OCI-LY3 (cell line): ENCODE results near the gene GABRB2.

Experiments
- H2AFZ ChIP-seq: fragments of 200-600, 300-600 bp; shearing (Covaris generic); 2 replicates; pipeline ENCODE4 v1.6.0; 2014; ENCODE audit warnings: antibody characterized with exemption, low read depth, low read length
- H3K27ac ChIP-seq: fragments of 200-600, 300-600 bp; sonication (generic); 2 replicates; pipeline ENCODE4 v1.5.1; 2014; ENCODE audit warnings: mild to moderate bottlenecking, low read length, moderate library complexity, mixed read lengths
- H3K27me3 ChIP-seq: fragments of 200-600, 300-600 bp; sonication (generic); 2 replicates; pipeline ENCODE4 v1.6.1; 2014; ENCODE audit warnings: low read depth, low read length, mixed read lengths
- H3K36me3 ChIP-seq: fragments of 200-600, 300-600 bp; sonication (generic); replicated peaks from 2 replicates; pipeline ENCODE3; 2014; ENCODE audit warnings: low read depth, low read length, mixed read lengths
- H3K4me1 ChIP-seq: fragments of 300-600, 200-600 bp; sonication (generic); 2 replicates; pipeline ENCODE4 v1.6.1; 2014; ENCODE audit warnings: low read length, mixed read lengths
- H3K4me2 ChIP-seq: fragments of 200-600, 300-600 bp; sonication (generic); 2 replicates; pipeline ENCODE4 v1.6.1; 2014; ENCODE audit warnings: low read length, mixed read lengths
- H3K4me3 ChIP-seq: fragments of 300-600, 200-600 bp; sonication (generic); 2 replicates; pipeline ENCODE4 v1.5.1; 2014; ENCODE audit warnings: antibody characterized with exemption, mild to moderate bottlenecking, low read length, moderate library complexity
- H3K79me2 ChIP-seq: fragments of 300-600, 200-600 bp; shearing (Covaris generic); 2 replicates; pipeline ENCODE4 v1.6.1; 2014; ENCODE audit warnings: mild to moderate bottlenecking, low read length, mixed read lengths
- H3K9ac ChIP-seq: fragments of 300-600, 200-600 bp; shearing (Covaris generic); 2 replicates; pipeline ENCODE4 v1.6.0; 2014; ENCODE audit warnings: mild to moderate bottlenecking, low read length, moderate library complexity
- H3K9me3 ChIP-seq: fragments of 200-600, 300-600 bp; shearing (Covaris generic); 2 replicates; pipeline ENCODE4 v1.6.1; 2014; ENCODE audit warnings: low read length, mixed read lengths; ENCODE audit not compliant: insufficient read depth
- H4K20me1 ChIP-seq: fragments of 200-600, 300-600 bp; sonication (generic); 2 replicates; pipeline ENCODE4 v1.6.1; 2016; ENCODE audit warnings: low read length, mixed read lengths; ENCODE audit not compliant: insufficient read depth
- CTCF ChIP-seq: fragments of 200-600, 300-600 bp; sonication (generic); IDR thresholded peaks from 2 replicates; pipeline ENCODE4 v1.5.1; 2014; ENCODE audit warnings: antibody characterized with exemption, low read length, low read depth
- EZH2phosphoT487 ChIP-seq: fragments of 200-600 bp; shearing (Covaris generic); IDR thresholded peaks from 2 replicates; pipeline ENCODE4 v1.6.1; 2018; ENCODE audit warnings: antibody characterized with exemption, mixed run types, low read depth

GABRB2 gene

GRCh38 chr5:161387121-161387520 is 159.4 kb downstream of the GABRB2 start:
- Histone ChIP-seq H3K4me3 (no peak overlapping the region), H3K36me3 (no peaks in the 10 kb centered on the region), H3K27me3 (no peaks in the 10 kb centered on the region), H3K4me2 (no peak overlapping the region), H3K27ac (no peak overlapping the region), H3K9me3 (no peaks in the 10 kb centered on the region), H3K9ac (no peak overlapping the region), H4K20me1 (no peaks in the 10 kb centered on the region), H3K79me2 (no peaks in the 10 kb centered on the region), H2AFZ (no peak overlapping the region), H3K4me1 (no peaks in the 10 kb centered on the region)
- TF ChIP-seq EZH2phosphoT487 (no peak), CTCF (no peak)

GRCh38 chr5:161385027-161385426 is 161.5 kb downstream of the GABRB2 start:
- Histone ChIP-seq H2AFZ (no peak overlapping the region), H3K27me3 (no peaks in the 10 kb centered on the region), H3K79me2 (no peaks in the 10 kb centered on the region), H3K4me1 (no peaks in the 10 kb centered on the region), H3K27ac (no peak overlapping the region), H3K9me3 (no peaks in the 10 kb centered on the region), H4K20me1 (no peaks in the 10 kb centered on the region), H3K4me2 (no peak overlapping the region), H3K4me3 (no peak overlapping the region), H3K9ac (no peak overlapping the region), H3K36me3 (no peaks in the 10 kb centered on the region)
- TF ChIP-seq CTCF (no peak), EZH2phosphoT487 (no peak)

- no peaks in the 10 kb centered on the region for H3K9me3 ChIP-seq
- no peaks in the 10 kb centered on the region for H3K79me2 ChIP-seq
- no peak overlapping the region for H3K9ac ChIP-seq
- H3K4me2 ChIP-seq, result no peak overlapping the region
- no peak for TF ChIP-seq EZH2phosphoT487
- TF ChIP-seq CTCF, result no peak
- H3K4me3 ChIP-seq, result no peak overlapping the region
- no peaks in the 10 kb centered on the region for H3K36me3 ChIP-seq
- no peaks in the 10 kb centered on the region for H3K4me1 ChIP-seq
- H4K20me1 ChIP-seq, result no peaks in the 10 kb centered on the region
- no peaks in the 10 kb centered on the region for H3K27me3 ChIP-seq
- H2AFZ ChIP-seq, result no peak overlapping the region
- H3K27ac ChIP-seq, result no peak overlapping the region
Observed at GRCh38 chr5:161382685-161383084, 163.8 kb downstream of the GABRB2 start.

- Histone ChIP-seq H3K9ac (no peak overlapping the region), H3K4me3 (no peak overlapping the region), H3K4me2 (no peak overlapping the region), H3K9me3 (no peaks in the 10 kb centered on the region), H3K79me2 (no peaks in the 10 kb centered on the region), H3K27me3 (no peaks in the 10 kb centered on the region), H2AFZ (no peak overlapping the region), H3K4me1 (no peaks in the 10 kb centered on the region), H4K20me1 (no peaks in the 10 kb centered on the region), H3K27ac (no peak overlapping the region), H3K36me3 (no peaks in the 10 kb centered on the region)
- no peak for TF ChIP-seq CTCF
- TF ChIP-seq EZH2phosphoT487, result no peak
Observed at GRCh38 chr5:161380486-161380885, 166.0 kb downstream of the GABRB2 start.
